ENCODE results near the gene DSCAML1. TPM values are rescaled to one million over a fixed set of nuclear protein-coding genes. Genes with fewer than 3 reads are reported as not detected.

The DSCAML1 gene
- total and polyA plus RNA-seq, 2 of the 8 experiments (the other 6 are each of a cell fraction or from before 2014, with no cell fraction given), result 0.19 to 0.24 TPM

- Histone ChIP-seq H3K36me3 (ENCODE audit: control insufficient read depth in 2 of 4, insufficient read depth in 4 of 4, low read length in 3 of 4) (no peaks in the 10 kb centered on the region), H3K14ac (ENCODE audit: insufficient read length) (no peak overlapping the region), H4K8ac (ENCODE audit: extremely low read depth, insufficient read depth, low read length) (no peak overlapping the region), H2AFZ (ENCODE audit: low read length) (no peak overlapping the region), H4K91ac (replicated peaks; ENCODE audit: insufficient read length, low read length) (no peak overlapping the region), H2BK15ac (ENCODE audit: low read length) (no peak overlapping the region), H3K18ac (ENCODE audit: extremely low read depth, low read length) (no peak overlapping the region), H4K20me1 (replicated peaks in 1 of 2; ENCODE audit: control insufficient read depth in 1 of 2, insufficient read depth in 2 of 2, low read length in 2 of 2) (peaks cover 0 to 2% of the 10 kb centered on the region in 2 experiments), H2BK20ac (ENCODE audit: low read length) (no peak overlapping the region), H3K56ac (replicated peaks; ENCODE audit: insufficient read length, low read depth, low read length) (no peak overlapping the region), H3K4me2 (ENCODE audit: insufficient read depth in 1 of 2, low read depth in 2 of 2, low read length in 2 of 2) (no peak overlapping the region), H3K23me2 (ENCODE audit: low read depth, low read length) (peaks cover 2% of the 10 kb centered on the region; the same call in 1 of the 2 replicates), H3K79me2 (ENCODE audit: control insufficient read depth in 1 of 2, insufficient read depth in 2 of 2, low read length in 2 of 2) (no peaks in the 10 kb centered on the region), H2BK5ac (ENCODE audit: low read depth, low read length) (no peak overlapping the region), H2BK12ac (ENCODE audit: low read depth, low read length) (no peak overlapping the region), H3K9me3 (ENCODE audit: insufficient read depth in 2 of 2, low read depth in 1 of 2, low read length in 1 of 2) (no peaks in the 10 kb centered on the region), H3K27me3 (replicated peaks in 1 of 4; ENCODE audit: control insufficient read depth in 3 of 4, extremely low read depth in 1 of 4, insufficient read depth in 3 of 4, low read length in 3 of 4) (peaks cover 0 to 8% (median 4%) of the 10 kb centered on the region in 4 experiments; a peak in 3 of 7 replicates), H3K9ac (replicated peaks in 1 of 4; ENCODE audit: extremely low read depth in 1 of 4, low read depth in 3 of 4, low read length in 3 of 4) (no peak overlapping the region), H3K4me3 (ENCODE audit: extremely low read depth in 1 of 4, insufficient read depth in 2 of 4, low read depth in 3 of 4, low read length in 4 of 4) (no peak overlapping the region), H3K4ac (replicated peaks; ENCODE audit: insufficient read length, low read depth, low read length) (no peak overlapping the region), H3K4me1 (replicated peaks in 1 of 4; ENCODE audit: control insufficient read depth in 3 of 4, insufficient read depth in 4 of 4, low read length in 3 of 4) (peaks cover 11 to 27% (median 21%) of the 10 kb centered on the region in 4 experiments), H3K79me1 (ENCODE audit: low read depth, low read length) (no peaks in the 10 kb centered on the region), H2AK5ac (ENCODE audit: low read depth, low read length) (no peak overlapping the region), H3K27ac (ENCODE audit: low read depth, low read length) (no peak overlapping the region), H3K23ac (ENCODE audit: insufficient read length) (no peak overlapping the region), H2BK120ac (replicated peaks; ENCODE audit: low read depth, low read length) (no peak overlapping the region), H4K5ac (ENCODE audit: insufficient read length, low read depth, low read length) (no peak overlapping the region)
- WGBS, 2 experiments (ENCODE audit: extremely low coverage in 1 of 2, insufficient coverage in 1 of 2, insufficient read length in 1 of 2, insufficient replicate concordance in 2 of 2, low coverage in 1 of 2, low lambda C conversion rate in 2 of 2, missing lambda C conversion rate in 1 of 2), result 71% methylated on average over 2 of the region's 2 CpGs; no CpG with 5 or more reads in 1 of the 2 experiments
- ChIA-PET POLR2A (ENCODE audit: partially characterized antibody) (interaction anchor here (0.6 kb wide), 1 partner anchor 68 kb away, joined by 3 read pairs; no protein-coding TSS in a partner anchor), CTCF (ENCODE audit: partially characterized antibody) (interaction anchor here (0.7 kb wide), 1 partner anchor 87 kb away, joined by 4 read pairs; no protein-coding TSS in a partner anchor)
- FAIRE-seq (no peak), DNase-seq (ENCODE audit: low read depth in 1 of 2, low spot score in 2 of 2) (no peak)
- TF ChIP-seq E2F6 (IDR thresholded peaks at IDR 0.05), result no peak
- TF ChIP-seq SRF (IDR thresholded peaks at IDR 0.05; ENCODE audit: low read depth, low read length), result no peak
- no peak for TF ChIP-seq CEBPB (IDR thresholded peaks at IDR 0.05; ENCODE audit: low read depth, low read length)
- no peak for TF ChIP-seq BRCA1 (IDR thresholded peaks at IDR 0.05; ENCODE audit: low read depth, low read length)
- no peak for TF ChIP-seq HDAC6 (IDR thresholded peaks at IDR 0.05; ENCODE audit: low read depth, low read length)
- no peak for TF ChIP-seq CBX5 (IDR thresholded peaks at IDR 0.05; ENCODE audit: low read depth, low read length)
- TF ChIP-seq MAX (IDR thresholded peaks at IDR 0.05), result no peak
- no peak for TF ChIP-seq JUN (IDR thresholded peaks at IDR 0.05; ENCODE audit: low read depth, low read length)
- TF ChIP-seq CBX8 (IDR thresholded peaks at IDR 0.05; ENCODE audit: borderline replicate concordance, low read depth, low read length), result no peak
- TF ChIP-seq CTBP2 (IDR thresholded peaks at IDR 0.05; ENCODE audit: borderline replicate concordance, insufficient read depth, insufficient read length, low read length), result no peak
- TF ChIP-seq NRF1 (IDR thresholded peaks at IDR 0.05; ENCODE audit: low read depth, low read length), result no peak
- no peak for TF ChIP-seq POU5F1 (IDR thresholded peaks at IDR 0.05; ENCODE audit: low read depth, low read length)
- no peak for TF ChIP-seq SIN3A (conservative IDR thresholded peaks at IDR 0.05 in 1 of 2, IDR thresholded peaks at IDR 0.05 in 1 of 2; ENCODE audit: low read depth in 1 of 2, low read length in 2 of 2)
Measured at GRCh38 chr11:117722082-117722481, 74.9 kb downstream of the DSCAML1 start.

Data from H1 (cell line).